WERI-Rb-1 (cell line): ENCODE results near the gene STK16.
A peak's percentile ranks its signal among the peaks of the same experiment; 100 is the strongest.

Experiments
- DNase-seq: peaks from one replicate; pipeline ENCODE4 v3.0.0-alpha.2; 2020
- H3K27ac ChIP-seq: fragments of 250-450 bp; sonication (Bioruptor Pico); 2 replicates; pipeline ENCODE4 v1.5.1; 2020; ENCODE audit warnings: mild to moderate bottlenecking, moderate library complexity
- H3K27me3 ChIP-seq: fragments of 250-450 bp; sonication (Bioruptor Pico); 2 replicates; pipeline ENCODE4 v1.5.1; 2021; ENCODE audit warnings: mild to moderate bottlenecking, low read depth, moderate library complexity; ENCODE audit not compliant: insufficient read depth, severe bottlenecking
- H3K36me3 ChIP-seq: fragments of 250-450 bp; sonication (Bioruptor Pico); 2 replicates; pipeline ENCODE4 v1.5.1; 2020; ENCODE audit warnings: mild to moderate bottlenecking, moderate library complexity
- H3K4me3 ChIP-seq: 2 replicates; pipeline ENCODE4 v1.5.1; 2011; ENCODE audit warnings: low read depth, mild to moderate bottlenecking, control low read depth, low read length
- H3K9me3 ChIP-seq: fragments of 250-450 bp; sonication (Bioruptor Pico); 2 replicates; pipeline ENCODE4 v1.5.1; 2021; ENCODE audit warnings: mild to moderate bottlenecking, moderate library complexity; ENCODE audit not compliant: severe bottlenecking
- TF ChIP-seq, protein P1 (sequence below): IDR thresholded peaks from 2 replicates; pipeline ENCODE4 v1.5.1; 2011; ENCODE audit warnings: low read depth, mild to moderate bottlenecking, control low read depth, inconsistent platforms, low read length

Gene STK16

GRCh38 chr2:219204425-219205164 is 40.7 kb upstream of the STK16 start:
- Histone ChIP-seq H3K36me3 (peaks cover 23% of the 10 kb centered on the region), H3K27me3 (no peaks in the 10 kb centered on the region), H3K27ac (no peak overlapping the region), H3K9me3 (no peaks in the 10 kb centered on the region), H3K4me3 (no peak overlapping the region)
- DNase-seq, result no peak
- TF ChIP-seq, protein P1, sequence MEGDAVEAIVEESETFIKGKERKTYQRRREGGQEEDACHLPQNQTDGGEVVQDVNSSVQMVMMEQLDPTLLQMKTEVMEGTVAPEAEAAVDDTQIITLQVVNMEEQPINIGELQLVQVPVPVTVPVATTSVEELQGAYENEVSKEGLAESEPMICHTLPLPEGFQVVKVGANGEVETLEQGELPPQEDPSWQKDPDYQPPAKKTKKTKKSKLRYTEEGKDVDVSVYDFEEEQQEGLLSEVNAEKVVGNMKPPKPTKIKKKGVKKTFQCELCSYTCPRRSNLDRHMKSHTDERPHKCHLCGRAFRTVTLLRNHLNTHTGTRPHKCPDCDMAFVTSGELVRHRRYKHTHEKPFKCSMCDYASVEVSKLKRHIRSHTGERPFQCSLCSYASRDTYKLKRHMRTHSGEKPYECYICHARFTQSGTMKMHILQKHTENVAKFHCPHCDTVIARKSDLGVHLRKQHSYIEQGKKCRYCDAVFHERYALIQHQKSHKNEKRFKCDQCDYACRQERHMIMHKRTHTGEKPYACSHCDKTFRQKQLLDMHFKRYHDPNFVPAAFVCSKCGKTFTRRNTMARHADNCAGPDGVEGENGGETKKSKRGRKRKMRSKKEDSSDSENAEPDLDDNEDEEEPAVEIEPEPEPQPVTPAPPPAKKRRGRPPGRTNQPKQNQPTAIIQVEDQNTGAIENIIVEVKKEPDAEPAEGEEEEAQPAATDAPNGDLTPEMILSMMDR, result no peak

GRCh38 chr2:219205165-219205538 is 40.1 kb upstream of the STK16 start:
- H3K27me3 ChIP-seq, result no peaks in the 10 kb centered on the region
- no peak overlapping the region for H3K27ac ChIP-seq
- H3K9me3 ChIP-seq, result no peaks in the 10 kb centered on the region
- TF ChIP-seq, protein P1, result no peak
- H3K4me3 ChIP-seq, result no peak overlapping the region
- H3K36me3 ChIP-seq, result peaks cover 28% of the 10 kb centered on the region
- no peak for DNase-seq

- H3K27ac ChIP-seq, result peak overlapping the region; percentile 87
- peak overlapping the region; percentile 46 for H3K4me3 ChIP-seq
- H3K36me3 ChIP-seq, result peaks cover 36% of the 10 kb centered on the region
- H3K9me3 ChIP-seq, result no peaks in the 10 kb centered on the region
- TF ChIP-seq, protein P1, result no peak
- H3K27me3 ChIP-seq, result no peaks in the 10 kb centered on the region
- no peak for DNase-seq
Measured at GRCh38 chr2:219205981-219206327, 39.3 kb upstream of the STK16 start.

GRCh38 chr2:219206328-219207133 is 38.7 kb upstream of the STK16 start, which contains the start of gene ZFAND2B:
ZFAND2B (plus strand) TSS chr2:219206782; CDS start chr2:219206988, 206 bp downstream.
- TF ChIP-seq, protein P1, result no peak
- H3K36me3 ChIP-seq, result peaks cover 40% of the 10 kb centered on the region
- peak within 1 kb of the TSS; percentile 87 for H3K27ac ChIP-seq
- no peaks in the 10 kb centered on the region for H3K27me3 ChIP-seq
- H3K9me3 ChIP-seq, result no peaks in the 10 kb centered on the region
- H3K4me3 ChIP-seq, result peak within 1 kb of the TSS; percentile 62
- DNase-seq, result peak; percentile 94

- H3K36me3 ChIP-seq, result peaks cover 46% of the 10 kb centered on the region
- H3K27ac ChIP-seq, result peak overlapping the region; percentile 87
- H3K4me3 ChIP-seq, result peak overlapping the region; percentile 62
- no peaks in the 10 kb centered on the region for H3K27me3 ChIP-seq
- DNase-seq, result no peak
- no peaks in the 10 kb centered on the region for H3K9me3 ChIP-seq
- TF ChIP-seq, protein P1, result no peak
Measured at GRCh38 chr2:219207134-219207883, 38.0 kb upstream of the STK16 start.
